H9 (cell line): ENCODE data around the gene ARHGEF9. TPM values are rescaled to one million over a fixed set of nuclear protein-coding genes. Genes with fewer than 3 reads are reported as not detected.

ENCODE experiments used
- DNase-seq: peaks from one replicate; pipeline ENCODE4 v3.0.0-alpha.2; 2017
- H2AFZ ChIP-seq: one replicate; pipeline ENCODE4 v1.6.1; 2013; ENCODE audit warnings: mild to moderate bottlenecking, low read length, control low read depth, moderate library complexity
- H2AK5ac ChIP-seq: 2 replicates; pipeline ENCODE4 v1.6.1; 2013; ENCODE audit warnings: low read length, control low read depth, mixed read lengths; ENCODE audit not compliant: insufficient read length
- H2BK120ac ChIP-seq: one replicate; pipeline ENCODE4 v1.6.1; 2013; ENCODE audit warnings: low read depth, mild to moderate bottlenecking, low read length, control low read depth, inconsistent platforms; ENCODE audit not compliant: poor library complexity, severe bottlenecking
- H2BK12ac ChIP-seq: 2 replicates; pipeline ENCODE4 v1.6.1; 2013; ENCODE audit warnings: low read length, control low read depth, mixed read lengths, low read depth; ENCODE audit not compliant: insufficient read length
- H2BK15ac ChIP-seq: 2 replicates; pipeline ENCODE4 v1.6.1; 2013; ENCODE audit warnings: low read depth, low read length, control low read depth
- H2BK20ac ChIP-seq: one replicate; pipeline ENCODE4 v1.6.1; 2013; ENCODE audit warnings: low read depth, mild to moderate bottlenecking, low read length, control low read depth, inconsistent platforms; ENCODE audit not compliant: poor library complexity, severe bottlenecking
- H2BK5ac ChIP-seq: 2 replicates; pipeline ENCODE4 v1.6.1; 2013; ENCODE audit warnings: low read length, control low read depth, mixed read lengths; ENCODE audit not compliant: insufficient read length
- H3K14ac ChIP-seq: 2 replicates; pipeline ENCODE4 v1.6.1; 2013; ENCODE audit warnings: low read length, control low read depth; ENCODE audit not compliant: insufficient read depth
- H3K18ac ChIP-seq: 2 replicates; pipeline ENCODE4 v1.6.1; 2013; ENCODE audit warnings: low read depth, mild to moderate bottlenecking, mixed read lengths, low read length, control low read depth; ENCODE audit not compliant: insufficient read length
- H3K23ac ChIP-seq: 2 replicates; pipeline ENCODE4 v1.6.1; 2013; ENCODE audit warnings: low read length, control low read depth, mixed read lengths, low read depth; ENCODE audit not compliant: insufficient read length
- H3K23me2 ChIP-seq: 2 replicates; pipeline ENCODE4 v1.6.1; 2013; ENCODE audit warnings: low read depth, mild to moderate bottlenecking, mixed read lengths, low read length, control low read depth; ENCODE audit not compliant: insufficient read length, poor library complexity, severe bottlenecking
- H3K27ac ChIP-seq: 2 replicates; pipeline ENCODE4 v1.5.1; 2013; ENCODE audit warnings: low read length, control low read depth, mixed read lengths, low read depth; ENCODE audit not compliant: insufficient read length
- H3K27me3 ChIP-seq: 2 replicates; pipeline ENCODE4 v1.6.1; 2013; ENCODE audit warnings: low read length, control low read depth, inconsistent platforms; ENCODE audit not compliant: insufficient read depth
- H3K4ac ChIP-seq: 2 replicates; pipeline ENCODE4 v1.6.1; 2013; ENCODE audit warnings: low read depth, mild to moderate bottlenecking, control low read depth, inconsistent platforms, low read length, moderate library complexity
- H3K4me1 ChIP-seq: 2 replicates; pipeline ENCODE4 v1.6.1; 2013; ENCODE audit warnings: low read length, control low read depth, inconsistent platforms; ENCODE audit not compliant: insufficient read depth
- H3K4me2 ChIP-seq: 2 replicates; pipeline ENCODE4 v1.6.1; 2013; ENCODE audit warnings: low read length, control low read depth, mixed read lengths; ENCODE audit not compliant: insufficient read length, insufficient read depth
- H3K56ac ChIP-seq: 2 replicates; pipeline ENCODE4 v1.6.1; 2013; ENCODE audit warnings: low read depth, mild to moderate bottlenecking, mixed read lengths, low read length, control low read depth; ENCODE audit not compliant: insufficient read length
- H3K79me1 ChIP-seq: 2 replicates; pipeline ENCODE4 v1.6.1; 2013; ENCODE audit warnings: low read depth, mild to moderate bottlenecking, moderate library complexity, low read length, control low read depth, inconsistent platforms; ENCODE audit not compliant: insufficient read depth, poor library complexity, severe bottlenecking
- H3K79me2 ChIP-seq: 2 replicates; pipeline ENCODE4 v1.6.1; 2013; ENCODE audit warnings: low read length, control low read depth, inconsistent platforms; ENCODE audit not compliant: insufficient read depth
- H3K9ac ChIP-seq: 2 replicates; pipeline ENCODE4 v1.6.1; 2013; ENCODE audit warnings: low read length, control low read depth, mixed read lengths; ENCODE audit not compliant: insufficient read length; ENCODE audit errors: extremely low read depth
- H3K9me3 ChIP-seq: one replicate; pipeline ENCODE4 v1.6.1; 2013; ENCODE audit warnings: low read depth, low read length, inconsistent platforms; ENCODE audit not compliant: control insufficient read depth
- H3T11ph ChIP-seq: one replicate; pipeline ENCODE4 v1.6.1; 2013; ENCODE audit warnings: mild to moderate bottlenecking, low read length, control low read depth, inconsistent platforms
- H4K20me1 ChIP-seq: one replicate; pipeline ENCODE4 v1.6.1; 2013; ENCODE audit not compliant: control insufficient read depth, insufficient read length, insufficient read depth
- H4K5ac ChIP-seq: 2 replicates; pipeline ENCODE4 v1.6.1; 2013; ENCODE audit warnings: low read depth, mild to moderate bottlenecking, mixed read lengths, low read length, control low read depth; ENCODE audit not compliant: insufficient read length
- H4K8ac ChIP-seq: replicated peaks from 2 replicates; pipeline ENCODE4 v1.6.1; 2013; ENCODE audit warnings: low read length, control low read depth, mixed read lengths, low read depth; ENCODE audit not compliant: insufficient read length
- H4K91ac ChIP-seq: 2 replicates; pipeline ENCODE4 v1.6.1; 2013; ENCODE audit warnings: low read depth, mild to moderate bottlenecking, moderate library complexity, mixed read lengths, low read length, control low read depth; ENCODE audit not compliant: insufficient read length
- H3K27ac Mint-ChIP-seq, 3 experiments: 2 replicates in 2 of 3; 3 replicates in 1 of 3; pipeline ENCODE4 v1.8.0; 2020 to 2021; ENCODE audit warnings: mixed read lengths in 3 of 3, mild to moderate bottlenecking in 1 of 3, moderate library complexity in 1 of 3
- H3K27me3 Mint-ChIP-seq: 2 replicates; pipeline ENCODE4 v1.8.0; 2021; ENCODE audit warnings: low read depth, mild to moderate bottlenecking, moderate library complexity, mixed read lengths
- H3K36me3 Mint-ChIP-seq, 3 experiments: 2 replicates in 2 of 3; 3 replicates in 1 of 3; pipeline ENCODE4 v1.8.0; 2020 to 2021; ENCODE audit warnings: low read depth in 3 of 3, mixed read lengths in 3 of 3; ENCODE audit not compliant: insufficient read depth in 1 of 3
- H3K4me1 Mint-ChIP-seq, 2 experiments: 2 replicates each; pipeline ENCODE4 v1.8.0; 2020; ENCODE audit warnings: mixed read lengths in 2 of 2
- H3K4me3 Mint-ChIP-seq, 2 experiments: 2 replicates in 1 of 2; 3 replicates in 1 of 2; pipeline ENCODE4 v1.8.0; 2020 to 2021; ENCODE audit warnings: mild to moderate bottlenecking in 2 of 2, mixed read lengths in 2 of 2, moderate library complexity in 1 of 2
- H3K9me3 Mint-ChIP-seq, 2 experiments: 2 replicates in 1 of 2; 3 replicates in 1 of 2; pipeline ENCODE4 v1.8.0; 2020; ENCODE audit warnings: mild to moderate bottlenecking in 2 of 2, mixed read lengths in 2 of 2, moderate library complexity in 1 of 2
- CTCF ChIP-seq: fragments of 200-600 bp; sonication (generic); conservative IDR thresholded peaks from 3 replicates; pipeline ENCODE4 v1.8.0; 2021; ENCODE audit warnings: antibody characterized with exemption, mild to moderate bottlenecking
- WGBS: extraction: QIAGEN DNeasy Blood & Tissue Kit; methylation state at CpG from one replicate; pipeline ENCODE4 v1.1.7; 2013; ENCODE audit warnings: missing lambda C conversion rate, low lambda C conversion rate, mixed read lengths; ENCODE audit not compliant: insufficient read length; ENCODE audit errors: extremely low coverage; 5-methylcytosine and 5-hydroxymethylcytosine counted together
- total RNA-seq: library from RNA; stranded (reverse); gene quantifications from 2 replicates; pipeline ENCODE4 v1.2.1, GENCODE V29; 2021

ARHGEF9 gene
- total RNA-seq, 1 experiment from 2014 or later: 26.4 TPM

DNA sequence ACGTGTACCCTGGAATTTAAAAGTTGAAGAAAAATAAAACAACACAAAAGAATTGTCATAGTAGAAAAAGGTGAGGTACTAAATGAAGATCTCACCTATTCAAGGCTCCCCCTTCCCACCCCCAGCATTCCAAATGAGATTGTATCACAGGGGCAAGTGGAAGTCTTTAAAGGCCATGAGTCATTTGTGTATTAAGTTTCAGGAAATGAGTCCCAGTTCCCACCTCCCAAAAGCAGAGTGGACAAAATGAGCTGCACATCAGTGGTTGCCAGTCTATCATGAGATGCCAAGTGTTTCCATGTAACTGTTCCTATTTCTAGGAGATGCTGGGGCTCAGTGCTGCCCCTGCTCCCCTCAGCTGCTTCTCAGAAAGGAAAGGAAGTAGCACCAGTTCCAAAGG, 20.1 kb downstream of the ARHGEF9 start:
- Histone ChIP-seq H3K23me2 (no peaks in the 10 kb centered on the region), H4K91ac (no peak overlapping the region), H4K5ac (no peak overlapping the region), H2BK12ac (no peak overlapping the region), H2BK5ac (no peak overlapping the region), H4K20me1 (no peaks in the 10 kb centered on the region), H2BK20ac (no peak overlapping the region), H2BK15ac (no peak overlapping the region), H3K79me1 (no peaks in the 10 kb centered on the region), H3K9me3 (peaks cover 26% of the 10 kb centered on the region), H3K4me2 (no peak overlapping the region), H3K56ac (no peak overlapping the region), H2BK120ac (no peak overlapping the region), H3K14ac (no peak overlapping the region), H3K4ac (no peak overlapping the region), H3K9ac (no peak overlapping the region), H3K27ac (no peak overlapping the region), H3T11ph (no peak overlapping the region), H2AFZ (no peak overlapping the region), H3K18ac (no peak overlapping the region), H2AK5ac (no peak overlapping the region), H3K27me3 (no peaks in the 10 kb centered on the region), H4K8ac (no peak overlapping the region), H3K4me1 (no peaks in the 10 kb centered on the region; the same call in 1 of the 2 replicates), H3K23ac (no peak overlapping the region), H3K79me2 (no peaks in the 10 kb centered on the region)
- H3K36me3 Mint-ChIP-seq: peaks cover 23 to 36% (median 24%) of the 10 kb centered on the region in 3 experiments
- H3K27me3 Mint-ChIP-seq: peaks cover 4% of the 10 kb centered on the region; the same call in 1 of the 2 replicates
- peaks cover 68 to 71% of the 10 kb centered on the region in 2 experiments for H3K9me3 Mint-ChIP-seq
- H3K27ac Mint-ChIP-seq: no peak overlapping the region; a peak in 1 of 7 replicates
- no peak for TF ChIP-seq CTCF
- peaks cover 5 to 9% of the 10 kb centered on the region in 2 experiments; a peak in 3 of 4 replicates for H3K4me1 Mint-ChIP-seq
- H3K4me3 Mint-ChIP-seq: no peak overlapping the region
- no CpG with 5 or more reads among the region's 1 CpG for WGBS
- DNase-seq: no peak
